Measurements from ENCODE around the gene PDLIM7.
A peak's percentile ranks its signal among the peaks of the same experiment; 100 is the strongest.

DNA sequence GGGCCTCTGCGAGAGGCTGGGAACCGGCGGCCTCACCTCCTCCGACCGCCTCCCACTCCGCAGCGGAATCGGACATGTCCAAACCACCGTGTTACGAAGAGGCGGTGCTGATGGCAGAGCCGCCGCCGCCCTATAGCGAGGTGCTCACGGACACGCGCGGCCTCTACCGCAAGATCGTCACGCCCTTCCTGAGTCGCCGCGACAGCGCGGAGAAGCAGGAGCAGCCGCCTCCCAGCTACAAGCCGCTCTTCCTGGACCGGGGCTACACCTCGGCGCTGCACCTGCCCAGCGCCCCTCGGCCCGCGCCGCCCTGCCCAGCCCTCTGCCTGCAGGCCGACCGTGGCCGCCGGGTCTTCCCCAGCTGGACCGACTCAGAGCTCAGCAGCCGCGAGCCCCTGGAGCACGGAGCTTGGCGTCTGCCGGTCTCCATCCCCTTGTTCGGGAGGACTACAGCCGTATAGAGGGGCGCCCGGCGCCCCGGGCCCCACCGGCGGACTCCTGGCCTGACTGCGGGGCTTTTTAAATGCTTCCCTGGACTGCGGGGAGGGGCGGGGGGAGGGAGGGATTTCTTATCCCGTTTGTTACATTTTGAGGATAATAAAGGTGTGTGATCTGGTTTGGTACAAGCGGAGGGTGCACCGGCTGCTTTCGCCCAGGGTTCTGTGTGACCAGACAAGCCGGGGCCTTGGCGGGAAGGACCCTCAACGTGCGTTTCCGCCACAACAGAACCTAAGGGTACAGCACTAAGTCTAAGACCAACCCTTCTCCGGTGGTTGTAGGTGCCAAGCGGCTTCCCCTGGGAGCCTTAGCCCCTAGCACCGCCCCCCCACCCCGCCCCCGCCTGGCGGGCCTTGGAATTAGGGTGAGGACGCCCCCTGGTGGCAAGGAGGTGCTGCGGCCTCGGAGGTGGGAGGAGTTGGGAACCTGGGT lies 41.5 kb downstream of the PDLIM7 start:
- TF ChIP-seq POLR2A (IDR thresholded peaks at IDR 0.05; ENCODE audit: control extremely low read depth in 1 of 2, low read depth in 2 of 2, low read length in 2 of 2) (peak in 1 of 2 experiments; percentile 56; a peak in 2 of 3 replicates), RNF2 (IDR thresholded peaks at IDR 0.05; ENCODE audit: borderline replicate concordance, low read depth, low read length, missing control alignments, poor library complexity, severe bottlenecking) (no peak), RAD21 (IDR thresholded peaks at IDR 0.05 in 1 of 2, conservative IDR thresholded peaks at IDR 0.05 in 1 of 2; ENCODE audit: low read depth in 2 of 2, low read length in 2 of 2) (peak; percentile 40 to 56; a peak in 3 of 4 replicates), EZH2 (IDR thresholded peaks at IDR 0.05; ENCODE audit: low read depth, low read length, severe bottlenecking) (no peak), CEBPB (IDR thresholded peaks at IDR 0.05; ENCODE audit: low read depth, low read length) (no peak), SUZ12 (IDR thresholded peaks at IDR 0.05; ENCODE audit: low read length) (no peak; the same call in 1 of the 2 replicates), POLR2AphosphoS5 (IDR thresholded peaks at IDR 0.05; ENCODE audit: low read depth, low read length) (peak; percentile 81), KDM4A (IDR thresholded peaks at IDR 0.05; ENCODE audit: low read depth, low read length, severe bottlenecking) (peak; percentile 8), GABPA (IDR thresholded peaks at IDR 0.05; ENCODE audit: borderline replicate concordance, insufficient read depth, low read length) (no peak)
- TF ChIP-seq, protein P1, sequence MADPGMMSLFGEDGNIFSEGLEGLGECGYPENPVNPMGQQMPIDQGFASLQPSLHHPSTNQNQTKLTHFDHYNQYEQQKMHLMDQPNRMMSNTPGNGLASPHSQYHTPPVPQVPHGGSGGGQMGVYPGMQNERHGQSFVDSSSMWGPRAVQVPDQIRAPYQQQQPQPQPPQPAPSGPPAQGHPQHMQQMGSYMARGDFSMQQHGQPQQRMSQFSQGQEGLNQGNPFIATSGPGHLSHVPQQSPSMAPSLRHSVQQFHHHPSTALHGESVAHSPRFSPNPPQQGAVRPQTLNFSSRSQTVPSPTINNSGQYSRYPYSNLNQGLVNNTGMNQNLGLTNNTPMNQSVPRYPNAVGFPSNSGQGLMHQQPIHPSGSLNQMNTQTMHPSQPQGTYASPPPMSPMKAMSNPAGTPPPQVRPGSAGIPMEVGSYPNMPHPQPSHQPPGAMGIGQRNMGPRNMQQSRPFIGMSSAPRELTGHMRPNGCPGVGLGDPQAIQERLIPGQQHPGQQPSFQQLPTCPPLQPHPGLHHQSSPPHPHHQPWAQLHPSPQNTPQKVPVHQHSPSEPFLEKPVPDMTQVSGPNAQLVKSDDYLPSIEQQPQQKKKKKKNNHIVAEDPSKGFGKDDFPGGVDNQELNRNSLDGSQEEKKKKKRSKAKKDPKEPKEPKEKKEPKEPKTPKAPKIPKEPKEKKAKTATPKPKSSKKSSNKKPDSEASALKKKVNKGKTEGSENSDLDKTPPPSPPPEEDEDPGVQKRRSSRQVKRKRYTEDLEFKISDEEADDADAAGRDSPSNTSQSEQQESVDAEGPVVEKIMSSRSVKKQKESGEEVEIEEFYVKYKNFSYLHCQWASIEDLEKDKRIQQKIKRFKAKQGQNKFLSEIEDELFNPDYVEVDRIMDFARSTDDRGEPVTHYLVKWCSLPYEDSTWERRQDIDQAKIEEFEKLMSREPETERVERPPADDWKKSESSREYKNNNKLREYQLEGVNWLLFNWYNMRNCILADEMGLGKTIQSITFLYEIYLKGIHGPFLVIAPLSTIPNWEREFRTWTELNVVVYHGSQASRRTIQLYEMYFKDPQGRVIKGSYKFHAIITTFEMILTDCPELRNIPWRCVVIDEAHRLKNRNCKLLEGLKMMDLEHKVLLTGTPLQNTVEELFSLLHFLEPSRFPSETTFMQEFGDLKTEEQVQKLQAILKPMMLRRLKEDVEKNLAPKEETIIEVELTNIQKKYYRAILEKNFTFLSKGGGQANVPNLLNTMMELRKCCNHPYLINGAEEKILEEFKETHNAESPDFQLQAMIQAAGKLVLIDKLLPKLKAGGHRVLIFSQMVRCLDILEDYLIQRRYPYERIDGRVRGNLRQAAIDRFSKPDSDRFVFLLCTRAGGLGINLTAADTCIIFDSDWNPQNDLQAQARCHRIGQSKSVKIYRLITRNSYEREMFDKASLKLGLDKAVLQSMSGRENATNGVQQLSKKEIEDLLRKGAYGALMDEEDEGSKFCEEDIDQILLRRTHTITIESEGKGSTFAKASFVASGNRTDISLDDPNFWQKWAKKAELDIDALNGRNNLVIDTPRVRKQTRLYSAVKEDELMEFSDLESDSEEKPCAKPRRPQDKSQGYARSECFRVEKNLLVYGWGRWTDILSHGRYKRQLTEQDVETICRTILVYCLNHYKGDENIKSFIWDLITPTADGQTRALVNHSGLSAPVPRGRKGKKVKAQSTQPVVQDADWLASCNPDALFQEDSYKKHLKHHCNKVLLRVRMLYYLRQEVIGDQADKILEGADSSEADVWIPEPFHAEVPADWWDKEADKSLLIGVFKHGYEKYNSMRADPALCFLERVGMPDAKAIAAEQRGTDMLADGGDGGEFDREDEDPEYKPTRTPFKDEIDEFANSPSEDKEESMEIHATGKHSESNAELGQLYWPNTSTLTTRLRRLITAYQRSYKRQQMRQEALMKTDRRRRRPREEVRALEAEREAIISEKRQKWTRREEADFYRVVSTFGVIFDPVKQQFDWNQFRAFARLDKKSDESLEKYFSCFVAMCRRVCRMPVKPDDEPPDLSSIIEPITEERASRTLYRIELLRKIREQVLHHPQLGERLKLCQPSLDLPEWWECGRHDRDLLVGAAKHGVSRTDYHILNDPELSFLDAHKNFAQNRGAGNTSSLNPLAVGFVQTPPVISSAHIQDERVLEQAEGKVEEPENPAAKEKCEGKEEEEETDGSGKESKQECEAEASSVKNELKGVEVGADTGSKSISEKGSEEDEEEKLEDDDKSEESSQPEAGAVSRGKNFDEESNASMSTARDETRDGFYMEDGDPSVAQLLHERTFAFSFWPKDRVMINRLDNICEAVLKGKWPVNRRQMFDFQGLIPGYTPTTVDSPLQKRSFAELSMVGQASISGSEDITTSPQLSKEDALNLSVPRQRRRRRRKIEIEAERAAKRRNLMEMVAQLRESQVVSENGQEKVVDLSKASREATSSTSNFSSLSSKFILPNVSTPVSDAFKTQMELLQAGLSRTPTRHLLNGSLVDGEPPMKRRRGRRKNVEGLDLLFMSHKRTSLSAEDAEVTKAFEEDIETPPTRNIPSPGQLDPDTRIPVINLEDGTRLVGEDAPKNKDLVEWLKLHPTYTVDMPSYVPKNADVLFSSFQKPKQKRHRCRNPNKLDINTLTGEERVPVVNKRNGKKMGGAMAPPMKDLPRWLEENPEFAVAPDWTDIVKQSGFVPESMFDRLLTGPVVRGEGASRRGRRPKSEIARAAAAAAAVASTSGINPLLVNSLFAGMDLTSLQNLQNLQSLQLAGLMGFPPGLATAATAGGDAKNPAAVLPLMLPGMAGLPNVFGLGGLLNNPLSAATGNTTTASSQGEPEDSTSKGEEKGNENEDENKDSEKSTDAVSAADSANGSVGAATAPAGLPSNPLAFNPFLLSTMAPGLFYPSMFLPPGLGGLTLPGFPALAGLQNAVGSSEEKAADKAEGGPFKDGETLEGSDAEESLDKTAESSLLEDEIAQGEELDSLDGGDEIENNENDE (IDR thresholded peaks at IDR 0.05; ENCODE audit: insufficient replicate concordance, low read length): peak; percentile 23
- TF ChIP-seq, protein P2, sequence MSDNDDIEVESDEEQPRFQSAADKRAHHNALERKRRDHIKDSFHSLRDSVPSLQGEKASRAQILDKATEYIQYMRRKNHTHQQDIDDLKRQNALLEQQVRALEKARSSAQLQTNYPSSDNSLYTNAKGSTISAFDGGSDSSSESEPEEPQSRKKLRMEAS (IDR thresholded peaks at IDR 0.05): no peak; the same call in 1 of the 2 replicates

Measured in H1 (cell line).